Esophagus squamous epithelium (tissue), 4 donors: ENCODE measurements around the gene OSBPL10.

Source experiments
- CTCF ChIP-seq, 6 experiments: fragments of 450-650 bp in 4 of 6; fragments of 200-600 bp in 2 of 6; sonication (generic) in 2 of 6; IDR thresholded peaks; one replicate each; pipeline ENCODE4 v1.5.1; 2016 to 2019; ENCODE audit warnings: antibody characterized with exemption in 6 of 6, mild to moderate bottlenecking in 4 of 6, moderate library complexity in 4 of 6
- POLR2A ChIP-seq, 4 donors: fragments of 450-650 bp; IDR thresholded peaks; one replicate each; pipeline ENCODE4 v1.6.1; 2017; ENCODE audit warnings: antibody characterized with exemption in 4 of 4, mild to moderate bottlenecking in 4 of 4, moderate library complexity in 3 of 4

GRCh38 chr3:31929826-31930502 lies 51.1 kb downstream of the OSBPL10 start:
- no peak for TF ChIP-seq CTCF (IDR thresholded peaks at IDR 0.05)
- no peak for TF ChIP-seq POLR2A (IDR thresholded peaks at IDR 0.05)
